ENCODE data around the gene NCAM1.

Gene NCAM1

DNA sequence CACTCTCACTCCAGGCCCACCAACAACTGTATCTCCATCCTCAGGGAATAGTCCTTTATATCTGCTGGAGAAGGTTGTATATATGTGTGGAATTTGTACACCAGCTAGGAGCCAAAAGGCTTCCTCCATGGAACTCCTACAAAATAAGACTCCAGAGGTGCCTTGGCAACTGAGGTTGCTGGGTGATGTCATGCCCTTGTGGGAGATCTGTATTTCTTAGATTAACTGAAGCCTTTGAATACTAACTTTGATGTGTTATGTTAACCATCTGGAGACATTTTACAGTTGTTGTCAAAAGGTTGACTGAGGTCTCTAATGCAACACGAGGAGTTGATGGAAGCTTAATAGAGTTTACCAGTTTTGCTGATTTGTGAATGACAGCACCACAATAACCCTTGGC is 213.7 kb downstream of the NCAM1 start:
- no peak for DNase-seq

- DNase-seq = no peak
These were observed 215.6 kb downstream of the NCAM1 start for GRCh38 chr11:113176599-113177360.

- DNase-seq = no peak
These were observed 216.5 kb downstream of the NCAM1 start for GRCh38 chr11:113177671-113178070.

DNA sequence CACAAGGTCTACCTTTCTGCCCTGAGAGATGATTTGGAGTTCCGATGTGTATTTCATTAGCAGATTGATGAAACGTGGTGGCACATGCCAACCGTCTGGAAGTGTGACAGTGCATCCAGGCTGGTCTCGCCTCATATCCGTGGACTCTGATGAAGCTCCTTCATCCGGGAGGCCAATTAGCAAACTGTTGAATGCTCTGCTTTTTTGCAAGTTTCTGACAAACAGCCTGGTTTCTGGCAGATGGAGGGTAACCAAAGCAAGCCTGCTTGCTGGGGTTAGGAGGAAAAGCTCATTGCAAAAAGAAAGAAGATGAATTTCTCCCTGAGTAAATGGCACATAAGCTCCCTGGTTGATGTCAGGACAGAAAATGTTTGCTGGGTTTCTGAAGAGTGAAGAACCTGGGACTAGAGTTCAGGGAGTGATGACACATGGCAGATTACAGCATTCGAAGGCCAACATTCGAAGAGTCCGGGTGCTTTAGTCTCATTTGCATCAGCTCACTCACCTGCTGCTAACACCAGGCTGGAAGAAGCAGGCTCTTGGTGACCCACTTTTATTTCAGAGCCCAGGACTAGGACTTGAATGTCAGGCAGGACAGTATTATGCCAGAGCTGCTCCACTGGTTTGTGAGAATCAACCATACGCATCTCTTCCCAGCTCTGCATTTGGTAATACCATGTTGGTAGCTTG is 217.3 kb downstream of the NCAM1 start:
- DNase-seq = no peak

DNA sequence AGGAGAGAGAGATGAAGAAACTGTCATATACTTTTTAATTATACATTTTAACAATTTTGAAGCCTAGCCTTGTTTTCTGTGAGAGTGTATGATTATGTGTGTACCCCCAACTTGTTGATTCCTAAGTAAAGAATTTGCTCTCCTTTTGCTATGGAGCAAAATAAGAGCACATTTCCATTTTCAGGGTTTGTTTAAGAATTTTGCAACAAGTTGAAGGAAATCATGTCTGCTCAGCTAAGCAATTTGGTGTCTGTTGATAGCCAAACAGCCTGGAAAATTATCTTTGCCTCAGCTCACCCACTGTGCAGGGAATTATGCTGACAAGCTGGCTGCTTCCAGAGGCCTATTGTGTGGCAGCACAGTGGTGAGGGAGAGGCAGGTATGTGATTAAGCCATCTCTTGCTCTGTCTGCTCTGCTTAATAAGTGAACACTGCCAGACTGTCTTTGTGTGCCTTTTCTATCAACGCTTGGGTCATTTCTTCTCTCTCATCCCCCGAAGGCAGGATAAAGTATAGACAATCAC is 218.0 kb downstream of the NCAM1 start:
- peak; percentile 87 for DNase-seq

- DNase-seq = no peak
These were observed 219.9 kb downstream of the NCAM1 start for GRCh38 chr11:113181094-113181493.

DNA sequence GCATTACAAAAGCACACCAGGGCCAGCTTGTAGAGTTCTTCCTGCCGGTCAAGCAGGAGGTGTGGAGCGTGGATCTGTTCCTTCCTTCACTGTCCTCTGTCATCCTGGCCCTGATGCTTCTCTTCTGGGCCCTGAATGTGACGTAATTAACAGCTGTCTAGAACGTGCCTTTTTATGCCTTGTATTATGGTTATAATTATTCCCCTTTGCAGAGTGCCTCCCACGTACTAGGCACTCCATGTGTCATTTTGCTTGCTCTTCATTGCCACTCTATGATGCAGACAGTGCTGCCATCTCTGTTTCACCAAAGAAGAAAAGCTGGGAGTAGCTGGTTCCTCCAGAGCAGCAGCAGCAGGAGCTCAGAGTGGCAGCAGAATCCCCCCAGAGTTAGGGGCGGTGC is 221.1 kb downstream of the NCAM1 start:
- DNase-seq = no peak

DNA sequence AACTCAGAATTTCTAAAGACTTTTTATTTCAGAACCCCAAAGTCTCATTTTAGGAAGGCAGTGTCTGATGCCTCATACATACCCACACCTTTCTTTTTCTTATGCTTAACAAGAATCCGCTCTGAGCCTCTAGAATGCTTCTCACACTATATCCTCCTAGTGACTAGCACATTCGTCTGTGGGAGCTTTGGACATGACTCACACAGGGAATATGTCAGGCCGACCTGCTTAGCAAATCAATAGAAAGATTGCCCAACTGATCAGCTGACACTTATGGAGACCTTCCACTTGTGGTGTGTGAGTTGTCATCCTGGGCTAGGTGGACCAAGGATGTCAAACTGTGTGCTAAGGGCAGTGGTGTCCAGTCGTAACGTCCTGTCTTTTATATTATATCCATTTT is 223.3 kb downstream of the NCAM1 start:
- DNase-seq = no peak

GRCh38 chr11:113188371-113188834 is 227.2 kb downstream of the NCAM1 start:
- no peak for DNase-seq

DNA sequence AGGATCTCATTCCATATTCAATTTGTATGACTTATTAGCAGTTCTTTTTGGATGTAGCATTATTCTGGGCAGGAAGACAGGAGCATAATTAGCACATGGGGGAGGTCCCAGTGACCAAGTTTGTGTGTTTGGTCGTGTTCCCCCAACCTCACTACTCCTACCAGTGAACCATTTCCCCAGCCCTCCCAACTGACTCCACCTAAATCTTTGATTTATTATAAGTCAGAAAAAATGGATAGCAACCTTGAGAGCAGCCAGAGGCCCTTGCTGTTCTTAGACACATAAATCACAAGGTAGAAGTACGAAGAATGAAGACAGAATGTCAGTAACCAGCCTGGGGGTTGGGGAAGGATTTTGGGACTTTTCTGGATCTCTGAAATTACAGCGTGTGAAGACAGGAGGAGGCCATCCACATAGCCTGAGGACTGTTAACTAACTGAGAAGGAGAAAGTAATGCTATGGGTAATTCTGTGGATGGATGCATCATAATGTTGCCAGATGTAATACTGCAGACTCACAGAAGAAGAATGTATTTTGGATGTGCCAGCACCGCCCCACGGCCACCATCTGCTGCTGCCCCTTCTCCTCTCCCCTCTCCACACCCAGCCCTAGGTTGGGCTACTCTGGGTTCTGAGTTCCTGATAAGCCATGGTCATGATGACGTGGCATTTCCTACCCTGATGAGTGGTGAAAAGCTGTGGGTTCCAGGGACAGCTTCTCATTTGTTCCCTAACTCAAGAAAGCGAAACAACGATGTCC is 228.9 kb downstream of the NCAM1 start:
- DNase-seq = no peak

DNA sequence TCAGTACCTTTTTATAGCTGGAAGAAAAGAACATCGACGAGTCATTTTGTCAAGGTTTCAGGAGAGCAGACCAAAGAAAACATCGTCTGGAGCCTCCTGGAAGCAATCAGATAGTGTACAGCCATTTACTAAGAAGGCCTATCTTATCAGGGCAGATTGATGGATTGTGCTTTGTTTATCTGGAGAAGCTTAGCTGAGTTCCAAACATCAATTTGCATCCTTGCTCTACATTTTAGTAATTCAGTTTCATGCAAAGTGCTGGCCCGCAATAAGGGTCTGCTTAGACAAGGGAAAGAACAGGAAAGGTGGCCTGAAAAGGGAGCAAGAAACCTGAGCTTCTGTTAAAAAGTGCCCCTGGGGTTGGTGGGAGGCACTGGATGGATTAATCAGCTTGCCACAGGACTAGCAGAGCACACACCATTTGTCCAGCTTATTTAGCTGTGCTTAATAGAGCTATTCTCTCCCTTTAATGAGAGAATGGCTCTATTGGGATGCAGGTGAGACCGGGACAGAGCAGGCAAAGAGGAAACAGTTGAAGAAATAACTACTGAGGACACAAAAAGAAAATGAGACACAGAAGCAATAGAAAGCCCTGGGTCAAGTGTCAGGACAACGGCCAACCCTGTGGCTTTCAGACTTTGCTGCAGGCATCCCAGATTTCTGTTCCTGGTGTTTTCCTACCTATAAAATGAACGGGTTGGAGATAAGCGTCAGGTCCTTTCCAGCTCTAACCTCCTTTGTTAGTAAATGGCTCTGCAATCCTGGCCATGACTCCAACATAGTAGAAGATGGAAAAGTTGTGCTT is 231.1 kb downstream of the NCAM1 start:
- DNase-seq = peak; percentile 77

DNA sequence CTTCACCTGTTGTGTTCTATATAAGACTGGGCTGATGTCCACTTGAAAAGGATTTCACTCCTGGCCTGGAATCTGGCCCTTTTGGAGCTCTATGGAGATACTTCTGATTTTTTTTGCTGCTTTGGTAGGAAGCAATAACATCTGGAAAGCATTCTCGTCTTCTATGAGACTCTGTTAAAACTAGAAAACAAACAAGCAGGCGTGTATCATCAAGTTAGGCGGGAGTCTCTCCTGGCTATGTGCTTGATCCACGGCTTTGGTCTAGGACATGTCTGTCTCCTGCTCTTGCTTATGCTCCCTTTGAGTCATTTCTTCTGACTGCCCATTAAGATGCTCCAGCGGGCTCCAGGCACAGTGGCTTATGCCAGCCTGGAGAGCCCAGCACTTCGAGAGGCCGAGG is 231.8 kb downstream of the NCAM1 start:
- DNase-seq = no peak

DNA sequence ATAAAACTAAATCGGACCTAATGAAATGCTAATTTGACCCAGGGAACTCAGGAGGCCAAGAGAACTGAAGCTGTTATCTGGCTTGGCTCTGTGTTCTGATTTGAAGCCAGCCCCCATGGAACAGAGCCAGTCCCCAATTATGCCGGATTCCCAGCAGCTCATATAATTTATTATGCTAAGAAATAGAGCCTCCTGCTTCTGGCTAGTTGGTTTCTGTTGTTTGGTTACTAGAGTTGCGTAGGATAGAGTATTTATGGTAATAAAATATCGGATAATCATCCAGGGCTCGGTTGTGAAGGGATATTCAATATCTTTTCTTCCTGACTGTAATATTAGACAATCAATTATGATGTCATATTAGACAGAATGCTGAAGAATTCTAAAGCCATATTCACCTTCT is 232.7 kb downstream of the NCAM1 start:
- no peak for DNase-seq

DNA sequence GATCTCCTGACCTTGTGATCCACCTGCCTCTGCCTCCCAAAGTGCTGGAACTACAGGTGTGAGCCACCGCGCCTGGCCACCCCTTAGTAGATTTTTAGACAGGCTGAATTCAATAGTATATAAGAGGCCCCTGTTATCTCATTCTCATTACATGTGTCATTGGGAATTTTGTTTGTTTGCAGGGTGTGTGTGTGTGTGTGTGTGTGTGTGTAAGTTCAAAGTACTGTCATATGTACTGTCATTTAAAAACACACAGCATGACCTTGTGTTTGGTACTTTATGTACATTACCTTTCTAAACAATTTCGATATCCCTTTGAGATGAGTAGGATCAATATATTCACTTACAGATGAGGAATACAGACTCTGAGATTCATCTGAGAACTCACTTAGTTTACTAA is 234.5 kb downstream of the NCAM1 start:
- DNase-seq = no peak

DNA sequence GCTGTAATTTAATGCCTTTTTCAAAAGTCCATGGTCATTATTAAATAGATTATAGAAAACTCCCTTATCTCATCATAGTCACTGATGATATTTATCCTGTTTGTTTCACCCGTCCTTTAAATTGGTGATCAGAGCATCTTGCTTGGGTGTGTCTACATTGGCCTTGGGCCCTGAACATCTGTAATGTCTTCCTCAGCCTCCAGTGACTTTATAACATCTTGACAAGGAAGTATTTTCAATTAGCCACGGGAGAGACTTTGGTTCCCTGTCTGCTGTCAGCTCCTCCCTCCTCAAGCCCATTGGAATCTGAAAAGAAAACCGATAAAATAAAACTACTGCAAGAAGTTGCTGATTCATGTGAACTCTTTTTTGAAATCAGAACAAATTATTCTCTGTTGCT is 236.2 kb downstream of the NCAM1 start:
- no peak for DNase-seq

GRCh38 chr11:113198972-113199661 is 237.9 kb downstream of the NCAM1 start:
- DNase-seq = no peak

- DNase-seq = no peak
These were observed 238.6 kb downstream of the NCAM1 start for GRCh38 chr11:113199866-113200265.

- DNase-seq = peak; percentile 76
These were observed 240.0 kb downstream of the NCAM1 start for GRCh38 chr11:113201054-113201818.

GRCh38 chr11:113202431-113202830 is 241.2 kb downstream of the NCAM1 start:
- no peak for DNase-seq

DNA sequence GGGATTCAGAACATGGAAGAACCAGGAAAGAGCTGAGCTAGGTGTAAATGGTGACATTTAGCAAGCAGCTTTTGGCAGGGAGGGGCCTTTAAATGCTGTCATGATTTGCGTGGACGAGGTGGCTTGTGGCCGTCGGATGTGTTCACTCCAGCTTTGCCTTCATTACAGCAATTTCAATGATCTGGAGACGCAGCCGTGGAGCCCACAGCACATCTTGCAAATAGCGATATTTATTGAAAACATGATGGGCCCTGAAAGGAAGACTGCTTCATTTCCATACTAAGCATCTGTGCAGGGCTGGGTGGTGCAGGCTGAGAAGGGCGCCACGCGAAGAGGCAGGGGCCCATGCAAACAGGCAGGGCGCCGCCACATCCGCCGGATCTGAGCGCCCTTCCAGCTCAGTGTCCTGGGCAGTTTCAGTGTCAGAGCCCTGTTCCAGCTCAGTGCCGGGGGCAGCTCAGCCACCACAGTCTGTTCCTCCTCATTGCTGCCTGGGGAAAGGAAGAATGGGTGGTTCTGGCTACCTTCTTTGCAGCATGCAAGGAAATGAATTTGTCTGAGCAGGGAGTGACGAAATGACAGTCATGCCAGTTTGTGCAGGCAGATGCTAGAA is 242.0 kb downstream of the NCAM1 start:
- DNase-seq = no peak

DNA sequence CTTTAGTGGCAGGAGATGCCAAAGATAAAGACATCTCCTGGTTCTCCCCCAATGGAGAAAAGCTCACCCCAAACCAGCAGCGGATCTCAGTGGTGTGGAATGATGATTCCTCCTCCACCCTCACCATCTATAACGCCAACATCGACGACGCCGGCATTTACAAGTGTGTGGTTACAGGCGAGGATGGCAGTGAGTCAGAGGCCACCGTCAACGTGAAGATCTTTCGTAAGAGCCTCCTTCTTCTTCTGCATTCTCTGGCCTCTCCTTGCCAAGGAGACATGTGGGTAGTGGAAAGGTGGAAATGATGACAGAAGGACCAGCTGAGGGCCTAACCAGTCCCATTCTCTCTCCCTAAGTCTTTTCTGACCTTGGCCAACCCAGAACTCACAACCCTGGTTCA is 243.1 kb downstream of the NCAM1 start:
- no peak for DNase-seq
